PFSK-1 (cell line): ENCODE measurements around the gene UBE2J1.

Source experiments
- POLR2AphosphoS5 ChIP-seq: IDR thresholded peaks from 2 replicates; pipeline ENCODE4 v1.6.1; 2012; ENCODE audit warnings: low read depth, mild to moderate bottlenecking, control low read depth, low read length, moderate library complexity
- SIN3A ChIP-seq: IDR thresholded peaks from 2 replicates; pipeline ENCODE4 v1.6.1; 2012; ENCODE audit warnings: mild to moderate bottlenecking, low read length, moderate library complexity, borderline replicate concordance; ENCODE audit not compliant: insufficient read depth
- TAF1 ChIP-seq: IDR thresholded peaks from 2 replicates; pipeline ENCODE4 v1.6.1; 2012; ENCODE audit warnings: low read length, control low read depth, borderline replicate concordance; ENCODE audit not compliant: insufficient read depth
- TF ChIP-seq, protein P1 (sequence below), 2 experiments: IDR thresholded peaks; 2 replicates each; pipeline versions ENCODE4 v1.6.1 to v1.8.0; 2011 to 2012; ENCODE audit warnings: low read depth in 2 of 2, low read length in 2 of 2, control low read depth in 1 of 2, inconsistent platforms in 1 of 2, mild to moderate bottlenecking in 1 of 2, moderate library complexity in 1 of 2; ENCODE audit not compliant: insufficient read depth in 1 of 2

DNA sequence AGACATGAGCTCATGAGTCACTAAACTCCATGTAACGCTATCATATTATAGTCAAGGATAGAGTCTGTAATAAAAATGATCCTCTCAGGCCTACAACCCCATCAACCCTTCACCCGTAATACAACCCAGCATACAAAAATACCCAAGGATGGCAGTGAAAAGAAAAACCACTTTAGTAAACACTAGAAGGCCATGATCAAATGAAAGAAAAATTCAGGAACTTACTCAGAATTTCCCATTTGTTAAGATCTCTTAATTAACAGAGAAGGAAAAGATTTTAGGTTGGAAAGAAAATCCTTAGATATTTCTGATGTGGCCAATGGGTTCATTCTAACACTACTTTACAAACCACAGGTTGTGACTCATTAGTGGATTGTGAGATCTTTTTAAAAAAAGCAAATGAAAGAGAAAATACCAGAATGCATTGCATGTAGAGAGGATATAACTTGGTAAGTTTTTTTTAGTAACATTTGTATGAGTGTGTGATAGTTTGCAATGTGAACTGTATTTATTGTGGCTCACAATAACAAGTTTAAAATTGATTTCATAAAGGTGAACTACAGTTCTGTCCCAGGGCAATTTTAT, 8.0 kb upstream of the UBE2J1 start:
- TF ChIP-seq POLR2AphosphoS5 (no peak), SIN3A (no peak), TAF1 (no peak)
- TF ChIP-seq, protein P1, sequence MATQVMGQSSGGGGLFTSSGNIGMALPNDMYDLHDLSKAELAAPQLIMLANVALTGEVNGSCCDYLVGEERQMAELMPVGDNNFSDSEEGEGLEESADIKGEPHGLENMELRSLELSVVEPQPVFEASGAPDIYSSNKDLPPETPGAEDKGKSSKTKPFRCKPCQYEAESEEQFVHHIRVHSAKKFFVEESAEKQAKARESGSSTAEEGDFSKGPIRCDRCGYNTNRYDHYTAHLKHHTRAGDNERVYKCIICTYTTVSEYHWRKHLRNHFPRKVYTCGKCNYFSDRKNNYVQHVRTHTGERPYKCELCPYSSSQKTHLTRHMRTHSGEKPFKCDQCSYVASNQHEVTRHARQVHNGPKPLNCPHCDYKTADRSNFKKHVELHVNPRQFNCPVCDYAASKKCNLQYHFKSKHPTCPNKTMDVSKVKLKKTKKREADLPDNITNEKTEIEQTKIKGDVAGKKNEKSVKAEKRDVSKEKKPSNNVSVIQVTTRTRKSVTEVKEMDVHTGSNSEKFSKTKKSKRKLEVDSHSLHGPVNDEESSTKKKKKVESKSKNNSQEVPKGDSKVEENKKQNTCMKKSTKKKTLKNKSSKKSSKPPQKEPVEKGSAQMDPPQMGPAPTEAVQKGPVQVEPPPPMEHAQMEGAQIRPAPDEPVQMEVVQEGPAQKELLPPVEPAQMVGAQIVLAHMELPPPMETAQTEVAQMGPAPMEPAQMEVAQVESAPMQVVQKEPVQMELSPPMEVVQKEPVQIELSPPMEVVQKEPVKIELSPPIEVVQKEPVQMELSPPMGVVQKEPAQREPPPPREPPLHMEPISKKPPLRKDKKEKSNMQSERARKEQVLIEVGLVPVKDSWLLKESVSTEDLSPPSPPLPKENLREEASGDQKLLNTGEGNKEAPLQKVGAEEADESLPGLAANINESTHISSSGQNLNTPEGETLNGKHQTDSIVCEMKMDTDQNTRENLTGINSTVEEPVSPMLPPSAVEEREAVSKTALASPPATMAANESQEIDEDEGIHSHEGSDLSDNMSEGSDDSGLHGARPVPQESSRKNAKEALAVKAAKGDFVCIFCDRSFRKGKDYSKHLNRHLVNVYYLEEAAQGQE (IDR thresholded peaks at IDR 0.05; ENCODE audit: insufficient read depth in 1 of 2, low read depth in 2 of 2, low read length in 2 of 2), result no peak
